ENCODE data around the gene STIM2.

Gene STIM2

DNA sequence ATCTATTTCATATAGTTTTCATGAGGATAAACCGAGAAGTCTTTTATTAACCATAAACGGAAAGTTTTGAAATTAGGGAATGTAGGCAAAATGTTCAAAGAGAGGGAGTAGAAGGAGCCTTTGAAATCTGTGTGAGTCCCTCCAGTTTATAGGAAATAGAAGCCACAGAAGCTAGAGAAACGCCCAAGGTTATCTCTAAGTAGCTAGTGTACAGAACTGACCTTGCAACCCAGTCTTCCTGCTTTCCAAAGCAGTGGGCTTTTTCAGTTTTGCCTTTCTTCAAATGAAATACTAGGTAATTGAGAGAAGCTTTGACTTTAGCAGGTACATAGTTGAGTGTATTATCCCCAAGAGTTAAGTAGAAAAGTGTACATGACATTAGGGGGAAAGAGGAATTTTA lies 39.4 kb downstream of the STIM2 start:
- Histone ChIP-seq H3K36me3 (ENCODE audit: control insufficient read depth, insufficient read depth, low read length) (no peaks in the 10 kb centered on the region), H3K27me3 (ENCODE audit: control insufficient read depth, insufficient read depth, low read length) (no peaks in the 10 kb centered on the region), H3K4me1 (ENCODE audit: control insufficient read depth, insufficient read depth, low read length) (0 out of 2 replicates have a peak, but pooled peaks cover 12% of the 10 kb centered on the region), H3K4me3 (ENCODE audit: low read depth, low read length) (no peak overlapping the region), H3K27ac (ENCODE audit: low read depth, low read length) (no peak overlapping the region), H3K9me3 (ENCODE audit: control insufficient read depth, insufficient read depth, low read length) (no peaks in the 10 kb centered on the region), H3K9ac (ENCODE audit: low read depth, low read length) (no peak overlapping the region)

DNA sequence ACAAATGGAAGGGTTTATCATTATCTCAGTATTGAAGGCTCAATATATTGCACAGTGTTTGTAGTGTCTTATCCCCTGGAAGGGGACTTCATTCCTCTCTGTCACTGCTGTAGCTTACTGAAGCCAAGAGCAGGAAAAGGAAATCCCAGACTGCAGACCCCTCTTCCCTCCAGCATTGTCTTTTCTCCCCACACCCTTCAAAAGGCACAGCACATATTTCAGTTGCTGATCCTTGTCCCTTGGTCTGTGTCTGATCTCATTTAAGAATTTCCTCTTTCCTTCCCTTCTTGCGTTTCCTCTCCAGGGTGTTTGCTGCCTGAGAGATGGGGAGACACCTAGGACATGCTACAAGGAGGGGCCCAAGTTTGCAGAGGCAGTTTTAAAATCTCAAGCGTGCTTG lies 40.1 kb downstream of the STIM2 start:
- Histone ChIP-seq H3K9me3 (ENCODE audit: control insufficient read depth, insufficient read depth, low read length) (no peaks in the 10 kb centered on the region), H3K36me3 (ENCODE audit: control insufficient read depth, insufficient read depth, low read length) (no peaks in the 10 kb centered on the region), H3K4me3 (ENCODE audit: low read depth, low read length) (no peak overlapping the region), H3K27me3 (ENCODE audit: control insufficient read depth, insufficient read depth, low read length) (no peaks in the 10 kb centered on the region), H3K9ac (ENCODE audit: low read depth, low read length) (no peak overlapping the region), H3K4me1 (ENCODE audit: control insufficient read depth, insufficient read depth, low read length) (0 out of 2 replicates have a peak, but pooled peaks cover 12% of the 10 kb centered on the region), H3K27ac (ENCODE audit: low read depth, low read length) (no peak overlapping the region)

DNA sequence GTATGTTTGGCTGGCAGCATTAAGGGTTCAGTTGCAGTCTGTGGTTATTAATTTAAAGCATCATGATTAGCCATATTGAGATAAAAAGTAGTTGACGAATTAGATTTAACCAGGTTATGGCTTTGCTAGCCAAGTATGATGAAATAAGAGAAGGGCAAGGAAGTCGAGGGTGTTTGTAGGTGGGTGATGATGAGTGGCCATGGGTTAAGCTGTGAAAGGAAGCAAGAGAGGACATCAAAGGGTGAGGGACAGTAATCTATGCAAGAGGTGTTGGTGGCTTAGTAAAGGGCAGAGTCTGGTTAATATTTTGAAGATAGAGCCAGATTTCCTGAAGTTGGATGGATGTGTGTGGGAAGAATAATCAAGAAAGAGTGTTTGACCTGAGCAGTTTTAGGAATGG lies 44.5 kb downstream of the STIM2 start:
- H3K9me3 ChIP-seq (ENCODE audit: control insufficient read depth, insufficient read depth, low read length): no peaks in the 10 kb centered on the region
- no peak overlapping the region for H3K4me3 ChIP-seq (ENCODE audit: low read depth, low read length)
- H3K36me3 ChIP-seq (ENCODE audit: control insufficient read depth, insufficient read depth, low read length): no peaks in the 10 kb centered on the region
- H3K27me3 ChIP-seq (ENCODE audit: control insufficient read depth, insufficient read depth, low read length): no peaks in the 10 kb centered on the region
- H3K4me1 ChIP-seq (ENCODE audit: control insufficient read depth, insufficient read depth, low read length): 0 out of 2 replicates have a peak, but pooled peaks cover 18% of the 10 kb centered on the region
- no peak overlapping the region for H3K27ac ChIP-seq (ENCODE audit: low read depth, low read length)
- H3K9ac ChIP-seq (ENCODE audit: low read depth, low read length): no peak overlapping the region

DNA sequence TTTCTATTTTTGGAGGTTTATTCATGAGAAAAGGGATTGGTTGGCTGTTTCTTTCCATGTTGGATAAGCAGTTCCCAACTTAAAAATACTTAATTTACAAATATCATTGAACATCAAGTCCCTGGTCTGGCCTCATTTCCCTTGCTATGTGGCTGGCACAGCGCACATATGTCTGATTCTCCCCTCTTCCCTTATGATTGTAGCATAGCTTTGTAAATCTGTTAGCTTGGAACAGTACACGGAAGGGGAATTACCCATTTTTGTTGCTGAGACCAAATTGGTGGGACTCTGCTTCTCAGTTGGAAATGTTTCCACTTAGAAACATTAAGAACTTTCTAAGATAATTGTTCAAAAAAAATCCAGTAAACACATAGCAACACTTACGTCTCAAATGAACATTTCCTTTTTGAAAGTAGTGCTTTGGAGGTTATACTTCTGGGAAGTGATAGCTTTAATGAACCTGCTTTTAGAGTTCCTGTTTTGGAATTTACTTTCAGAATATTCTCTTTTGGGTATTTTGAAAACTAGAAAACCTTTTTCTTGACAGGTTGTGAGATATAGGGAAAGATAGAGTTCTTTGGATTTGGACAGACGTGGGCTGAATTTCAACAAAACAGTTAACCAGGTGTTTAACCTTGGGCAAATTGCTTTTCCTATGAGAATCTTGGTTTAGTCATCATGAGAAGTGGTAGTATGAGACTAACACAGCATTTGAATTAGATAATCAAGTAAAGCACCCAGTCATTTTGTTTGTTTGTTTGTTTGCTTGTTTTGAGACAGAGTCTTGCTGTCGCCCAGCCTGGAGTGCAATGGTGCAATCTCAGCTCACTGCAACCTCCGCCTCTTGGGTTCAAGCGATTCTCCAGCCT lies 47.3 kb downstream of the STIM2 start:
- Histone ChIP-seq H3K9me3 (ENCODE audit: control insufficient read depth, insufficient read depth, low read length) (no peaks in the 10 kb centered on the region), H3K4me3 (ENCODE audit: low read depth, low read length) (no peak overlapping the region), H3K27ac (ENCODE audit: low read depth, low read length) (no peak overlapping the region), H3K4me1 (ENCODE audit: control insufficient read depth, insufficient read depth, low read length) (peaks cover 35% of the 10 kb centered on the region), H3K9ac (ENCODE audit: low read depth, low read length) (no peak overlapping the region), H3K36me3 (ENCODE audit: control insufficient read depth, insufficient read depth, low read length) (no peaks in the 10 kb centered on the region), H3K27me3 (ENCODE audit: control insufficient read depth, insufficient read depth, low read length) (no peaks in the 10 kb centered on the region)

DNA sequence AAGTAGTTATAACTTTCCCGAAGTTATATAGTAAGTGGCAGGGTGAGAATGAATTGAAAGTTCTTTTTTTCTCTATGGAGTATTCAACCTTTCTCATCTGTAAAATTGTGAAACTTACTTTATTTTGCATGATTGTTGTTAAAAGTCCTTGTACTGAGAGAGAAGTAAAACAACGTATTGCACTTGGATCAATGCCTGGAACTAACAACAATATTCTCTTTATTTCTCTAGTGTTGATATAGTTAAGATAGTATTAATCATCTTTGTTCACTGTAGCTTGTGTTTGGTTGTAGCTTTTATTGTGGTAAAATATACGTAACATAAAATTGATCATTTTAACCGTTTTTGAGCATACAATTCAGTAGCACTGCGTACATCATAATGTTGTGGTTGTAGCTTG lies 48.7 kb downstream of the STIM2 start:
- Histone ChIP-seq H3K4me3 (ENCODE audit: low read depth, low read length) (no peak overlapping the region), H3K27ac (ENCODE audit: low read depth, low read length) (no peak overlapping the region), H3K9me3 (ENCODE audit: control insufficient read depth, insufficient read depth, low read length) (no peaks in the 10 kb centered on the region), H3K27me3 (ENCODE audit: control insufficient read depth, insufficient read depth, low read length) (no peaks in the 10 kb centered on the region), H3K9ac (ENCODE audit: low read depth, low read length) (no peak overlapping the region), H3K36me3 (ENCODE audit: control insufficient read depth, insufficient read depth, low read length) (no peaks in the 10 kb centered on the region), H3K4me1 (ENCODE audit: control insufficient read depth, insufficient read depth, low read length) (peaks cover 32% of the 10 kb centered on the region)

DNA sequence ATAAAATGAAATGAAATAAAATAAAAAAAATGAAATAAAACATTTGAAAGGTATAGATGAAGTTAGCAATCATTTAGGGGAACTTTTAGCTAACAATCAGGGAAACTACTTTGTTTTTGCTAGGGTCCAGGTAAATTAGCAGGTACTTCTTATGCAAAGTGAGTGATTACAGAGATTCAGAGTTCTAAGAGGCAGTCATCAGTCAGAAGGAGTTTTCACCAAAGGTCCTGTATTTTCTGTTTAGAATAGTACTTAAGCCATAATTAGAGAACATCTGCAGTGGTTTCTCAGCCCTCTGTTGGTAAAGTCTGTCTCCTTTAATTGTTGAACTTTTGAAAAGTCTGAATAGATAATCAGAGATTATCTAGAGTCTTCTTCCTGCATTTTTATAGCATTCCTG lies 50.6 kb downstream of the STIM2 start:
- Histone ChIP-seq H3K4me3 (ENCODE audit: low read depth, low read length) (no peak overlapping the region), H3K27ac (ENCODE audit: low read depth, low read length) (no peak overlapping the region), H3K4me1 (ENCODE audit: control insufficient read depth, insufficient read depth, low read length) (peaks cover 28% of the 10 kb centered on the region), H3K9me3 (ENCODE audit: control insufficient read depth, insufficient read depth, low read length) (no peaks in the 10 kb centered on the region), H3K9ac (ENCODE audit: low read depth, low read length) (no peak overlapping the region), H3K36me3 (ENCODE audit: control insufficient read depth, insufficient read depth, low read length) (no peaks in the 10 kb centered on the region), H3K27me3 (ENCODE audit: control insufficient read depth, insufficient read depth, low read length) (no peaks in the 10 kb centered on the region)

DNA sequence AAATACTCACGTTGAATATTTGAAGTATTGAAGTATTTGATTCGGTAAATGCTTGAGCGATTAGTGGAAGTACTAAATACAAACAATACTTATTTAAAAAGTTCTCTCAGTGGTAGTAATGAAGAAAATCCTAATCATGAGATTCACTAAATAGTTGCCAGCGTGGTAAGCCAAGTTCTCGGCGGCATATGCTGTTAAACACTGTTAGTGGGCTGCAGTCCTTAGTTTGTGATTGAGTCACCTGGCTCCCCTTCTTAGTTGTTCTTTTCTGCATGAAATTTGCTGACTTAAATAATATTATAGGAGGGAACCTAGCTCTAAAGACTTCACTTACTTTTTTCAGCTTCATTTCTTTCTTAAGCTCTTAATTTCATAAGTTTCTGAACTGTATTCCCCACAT lies 51.4 kb downstream of the STIM2 start:
- Histone ChIP-seq H3K4me1 (ENCODE audit: control insufficient read depth, insufficient read depth, low read length) (peaks cover 28% of the 10 kb centered on the region), H3K36me3 (ENCODE audit: control insufficient read depth, insufficient read depth, low read length) (no peaks in the 10 kb centered on the region), H3K27ac (ENCODE audit: low read depth, low read length) (no peak overlapping the region), H3K9ac (ENCODE audit: low read depth, low read length) (no peak overlapping the region), H3K9me3 (ENCODE audit: control insufficient read depth, insufficient read depth, low read length) (no peaks in the 10 kb centered on the region), H3K27me3 (ENCODE audit: control insufficient read depth, insufficient read depth, low read length) (no peaks in the 10 kb centered on the region), H3K4me3 (ENCODE audit: low read depth, low read length) (no peak overlapping the region)

DNA sequence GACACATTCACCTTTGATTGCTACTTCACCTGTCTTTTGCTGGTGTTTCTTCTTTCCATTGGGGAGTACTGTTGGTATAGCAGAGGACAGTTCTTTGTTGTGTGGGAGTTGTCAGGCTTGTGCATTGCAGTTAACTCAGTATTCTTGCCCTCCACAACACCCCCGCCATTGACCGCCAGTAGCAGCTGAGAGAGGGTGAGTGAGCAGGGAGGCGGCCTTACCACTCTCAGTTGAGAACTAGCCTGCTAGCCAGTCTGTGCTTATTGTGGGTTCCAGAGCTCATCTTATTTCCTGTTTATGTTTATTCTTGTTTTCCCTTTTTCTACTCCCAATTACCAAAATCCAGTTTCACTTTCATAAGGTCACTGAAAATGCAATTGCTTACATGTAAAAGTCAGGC lies 52.2 kb downstream of the STIM2 start:
- Histone ChIP-seq H3K4me1 (ENCODE audit: control insufficient read depth, insufficient read depth, low read length) (peaks cover 22% of the 10 kb centered on the region), H3K9ac (ENCODE audit: low read depth, low read length) (no peak overlapping the region), H3K36me3 (ENCODE audit: control insufficient read depth, insufficient read depth, low read length) (no peaks in the 10 kb centered on the region), H3K9me3 (ENCODE audit: control insufficient read depth, insufficient read depth, low read length) (no peaks in the 10 kb centered on the region), H3K27me3 (ENCODE audit: control insufficient read depth, insufficient read depth, low read length) (no peaks in the 10 kb centered on the region), H3K27ac (ENCODE audit: low read depth, low read length) (no peak overlapping the region), H3K4me3 (ENCODE audit: low read depth, low read length) (no peak overlapping the region)

DNA sequence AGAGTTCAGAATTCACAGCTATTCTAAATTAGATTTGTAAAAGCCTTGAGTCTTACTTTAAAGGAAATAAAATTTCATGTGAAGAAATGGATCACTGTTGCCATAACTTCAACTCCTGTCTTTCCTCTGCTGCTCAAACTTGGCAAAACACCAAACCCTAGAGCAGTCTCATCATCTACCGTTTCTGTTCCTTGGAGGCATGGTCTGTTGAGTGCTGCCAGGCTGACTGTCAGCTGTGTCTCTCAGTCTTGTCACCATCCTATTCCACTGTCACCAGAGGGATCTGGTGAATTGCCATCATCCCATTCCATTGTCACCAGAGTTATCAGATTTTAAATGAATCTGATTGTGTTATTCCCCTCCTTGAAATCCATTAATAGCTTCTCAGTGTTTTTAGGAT lies 55.6 kb downstream of the STIM2 start:
- Histone ChIP-seq H3K27ac (ENCODE audit: low read depth, low read length) (no peak overlapping the region), H3K9ac (ENCODE audit: low read depth, low read length) (no peak overlapping the region), H3K4me3 (ENCODE audit: low read depth, low read length) (no peak overlapping the region), H3K36me3 (ENCODE audit: control insufficient read depth, insufficient read depth, low read length) (peaks cover 6% of the 10 kb centered on the region; the same call in 1 of the 2 replicates), H3K4me1 (ENCODE audit: control insufficient read depth, insufficient read depth, low read length) (peaks cover 16% of the 10 kb centered on the region), H3K27me3 (ENCODE audit: control insufficient read depth, insufficient read depth, low read length) (no peaks in the 10 kb centered on the region), H3K9me3 (ENCODE audit: control insufficient read depth, insufficient read depth, low read length) (no peaks in the 10 kb centered on the region)

DNA sequence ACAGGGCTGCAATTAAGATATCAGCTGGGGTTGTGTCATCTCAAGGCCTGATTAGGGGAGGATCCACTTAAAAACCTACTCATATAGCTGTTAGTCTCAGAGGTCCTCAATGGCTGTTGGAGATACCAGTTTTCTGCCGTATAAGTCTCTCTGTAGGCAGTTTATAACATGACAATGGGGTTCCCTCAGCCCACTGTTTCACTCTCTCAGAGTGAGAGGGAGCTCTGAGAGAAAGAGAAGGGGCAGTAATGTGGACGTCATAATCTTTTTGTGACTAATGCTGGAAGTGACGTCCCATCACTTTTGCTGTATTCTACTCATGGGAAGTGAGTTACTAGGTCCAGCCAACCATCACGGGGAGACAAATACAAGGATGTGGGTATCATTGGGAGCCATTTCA lies 70.3 kb downstream of the STIM2 start:
- H3K4me3 ChIP-seq (ENCODE audit: low read depth, low read length): no peak overlapping the region
- H3K27ac ChIP-seq (ENCODE audit: low read depth, low read length): no peak overlapping the region
- H3K9ac ChIP-seq (ENCODE audit: low read depth, low read length): no peak overlapping the region
- H3K36me3 ChIP-seq (ENCODE audit: control insufficient read depth, insufficient read depth, low read length): no peaks in the 10 kb centered on the region
- no peaks in the 10 kb centered on the region for H3K27me3 ChIP-seq (ENCODE audit: control insufficient read depth, insufficient read depth, low read length)
- no peaks in the 10 kb centered on the region for H3K9me3 ChIP-seq (ENCODE audit: control insufficient read depth, insufficient read depth, low read length)
- peaks cover 9% of the 10 kb centered on the region; the same call in 1 of the 2 replicates for H3K4me1 ChIP-seq (ENCODE audit: control insufficient read depth, insufficient read depth, low read length)

DNA sequence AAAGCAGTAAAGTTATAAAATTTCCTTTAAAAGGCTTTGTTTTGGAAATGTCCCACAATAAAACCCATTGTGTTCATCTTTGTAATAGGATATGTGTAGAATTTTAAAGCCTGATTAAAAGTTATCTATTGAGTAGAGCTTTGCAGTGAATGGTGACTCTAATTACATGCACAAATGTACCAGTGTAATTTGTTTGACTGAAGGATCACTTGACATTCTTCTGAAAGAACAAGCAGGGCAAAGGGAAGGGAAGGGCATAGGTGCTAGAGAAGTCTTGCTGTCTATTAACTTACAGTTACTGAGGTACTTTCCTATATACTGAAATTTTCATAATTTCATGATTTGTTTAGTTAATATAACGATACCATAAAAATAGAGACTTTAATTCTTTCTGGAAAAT lies 70.8 kb downstream of the STIM2 start:
- H3K9me3 ChIP-seq (ENCODE audit: control insufficient read depth, insufficient read depth, low read length): no peaks in the 10 kb centered on the region
- no peak overlapping the region for H3K27ac ChIP-seq (ENCODE audit: low read depth, low read length)
- no peaks in the 10 kb centered on the region for H3K27me3 ChIP-seq (ENCODE audit: control insufficient read depth, insufficient read depth, low read length)
- H3K9ac ChIP-seq (ENCODE audit: low read depth, low read length): no peak overlapping the region
- no peaks in the 10 kb centered on the region for H3K36me3 ChIP-seq (ENCODE audit: control insufficient read depth, insufficient read depth, low read length)
- no peak overlapping the region for H3K4me3 ChIP-seq (ENCODE audit: low read depth, low read length)
- H3K4me1 ChIP-seq (ENCODE audit: control insufficient read depth, insufficient read depth, low read length): peaks cover 9% of the 10 kb centered on the region; the same call in 1 of the 2 replicates

All from HUES48 (cell line).